ENCODE data around the gene CLCN5.

The CLCN5 gene

GRCh38 chrX:50071494-50071893, 149.1 kb downstream of the CLCN5 start:
- peaks cover 0 to 3% of the 10 kb centered on the region in 2 donors for H3K4me1 ChIP-seq (ENCODE audit: control insufficient read depth in 2 of 2, insufficient read depth in 2 of 2, low read length in 2 of 2)
- H3K4me3 ChIP-seq (ENCODE audit: low read length in 2 of 2): no peak overlapping the region
- H3K9ac ChIP-seq (ENCODE audit: low read depth in 1 of 2, low read length in 2 of 2): no peak overlapping the region
- H3K27me3 ChIP-seq (ENCODE audit: control insufficient read depth in 2 of 2, insufficient read depth in 2 of 2, low read length in 2 of 2): peaks cover 0 to 4% of the 10 kb centered on the region in 2 donors
- no peak overlapping the region for H3K27ac ChIP-seq (ENCODE audit: low read depth in 2 of 2, low read length in 2 of 2)
- no peaks in the 10 kb centered on the region for H3K36me3 ChIP-seq (ENCODE audit: control insufficient read depth in 2 of 2, insufficient read depth in 2 of 2, low read length in 2 of 2)
- H3K9me3 ChIP-seq (ENCODE audit: control insufficient read depth in 2 of 2, low read length in 2 of 2): no peaks in the 10 kb centered on the region

DNA sequence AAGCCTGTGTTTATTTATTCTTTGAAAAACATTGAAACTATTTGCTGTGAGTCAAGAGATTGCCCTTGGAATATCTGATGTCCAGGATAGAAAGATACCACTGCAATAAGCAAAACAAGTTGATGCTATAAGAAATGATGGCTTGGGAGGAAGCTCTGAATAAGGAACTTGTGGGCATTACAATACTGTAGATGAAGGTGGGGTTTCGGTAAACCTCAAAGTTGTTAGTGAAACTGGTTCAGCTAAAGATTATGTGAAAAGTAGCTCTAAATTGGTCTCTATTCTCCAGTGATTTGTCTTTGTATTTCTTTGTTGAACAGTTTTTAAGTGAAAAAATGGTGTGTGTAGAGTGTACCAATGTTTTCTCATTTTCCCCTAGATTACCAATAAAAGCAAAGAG, 149.7 kb downstream of the CLCN5 start:
- H3K27ac ChIP-seq (ENCODE audit: low read depth in 2 of 2, low read length in 2 of 2): no peak overlapping the region
- H3K36me3 ChIP-seq (ENCODE audit: control insufficient read depth in 2 of 2, insufficient read depth in 2 of 2, low read length in 2 of 2): no peaks in the 10 kb centered on the region
- H3K9ac ChIP-seq (ENCODE audit: low read depth in 1 of 2, low read length in 2 of 2): no peak overlapping the region
- H3K9me3 ChIP-seq (ENCODE audit: control insufficient read depth in 2 of 2, low read length in 2 of 2): no peaks in the 10 kb centered on the region
- H3K27me3 ChIP-seq (ENCODE audit: control insufficient read depth in 2 of 2, insufficient read depth in 2 of 2, low read length in 2 of 2): peaks cover 4% of the 10 kb centered on the region in 2 donors
- no peak overlapping the region for H3K4me3 ChIP-seq (ENCODE audit: low read length in 2 of 2)
- peaks cover 0 to 3% of the 10 kb centered on the region in 2 donors for H3K4me1 ChIP-seq (ENCODE audit: control insufficient read depth in 2 of 2, insufficient read depth in 2 of 2, low read length in 2 of 2)

GRCh38 chrX:50073601-50074000, 151.2 kb downstream of the CLCN5 start:
- Histone ChIP-seq H3K27me3 (ENCODE audit: control insufficient read depth in 2 of 2, insufficient read depth in 2 of 2, low read length in 2 of 2) (peaks cover 4% of the 10 kb centered on the region in 2 donors), H3K27ac (ENCODE audit: low read depth in 2 of 2, low read length in 2 of 2) (no peak overlapping the region), H3K4me3 (ENCODE audit: low read length in 2 of 2) (no peak overlapping the region)

DNA sequence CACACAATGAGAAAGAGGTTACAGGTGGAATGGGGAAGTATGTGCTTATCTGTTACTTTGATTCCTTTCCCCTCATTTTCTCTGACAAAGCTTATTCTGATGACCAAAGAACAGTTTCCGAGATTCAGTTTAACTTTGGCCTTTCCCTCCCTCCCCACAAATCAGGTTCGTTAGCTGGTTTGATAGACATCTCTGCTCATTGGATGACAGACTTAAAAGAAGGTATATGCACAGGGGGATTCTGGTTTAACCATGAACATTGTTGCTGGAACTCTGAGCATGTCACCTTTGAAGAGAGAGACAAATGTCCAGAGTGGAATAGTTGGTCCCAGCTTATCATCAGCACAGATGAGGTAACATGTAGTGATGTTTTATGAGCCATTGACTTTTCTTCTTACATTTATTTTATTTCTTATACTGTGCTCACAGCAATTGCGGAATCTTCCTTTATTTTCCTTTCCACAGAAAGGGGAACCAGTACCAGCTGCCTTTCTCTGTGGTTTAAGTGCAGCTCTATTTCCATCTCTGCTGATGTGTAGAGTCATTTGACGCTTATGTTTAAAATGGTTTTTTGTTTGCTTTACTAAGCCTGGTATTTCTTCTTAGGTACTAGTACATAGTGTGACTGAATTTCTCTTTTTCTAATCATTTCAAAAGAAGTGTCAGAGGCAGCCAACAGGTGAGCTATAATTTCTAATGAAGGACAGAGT, 153.4 kb downstream of the CLCN5 start:
- H3K27me3 ChIP-seq (ENCODE audit: control insufficient read depth in 2 of 2, insufficient read depth in 2 of 2, low read length in 2 of 2): peaks cover 4% of the 10 kb centered on the region in 2 donors
- H3K9me3 ChIP-seq (ENCODE audit: control insufficient read depth in 2 of 2, low read length in 2 of 2): no peaks in the 10 kb centered on the region
- H3K4me1 ChIP-seq (ENCODE audit: control insufficient read depth in 2 of 2, insufficient read depth in 2 of 2, low read length in 2 of 2): no peaks in the 10 kb centered on the region
- no peaks in the 10 kb centered on the region for H3K36me3 ChIP-seq (ENCODE audit: control insufficient read depth in 2 of 2, insufficient read depth in 2 of 2, low read length in 2 of 2)
- no peak overlapping the region for H3K9ac ChIP-seq (ENCODE audit: low read depth in 1 of 2, low read length in 2 of 2)
- no peak overlapping the region for H3K27ac ChIP-seq (ENCODE audit: low read depth in 2 of 2, low read length in 2 of 2)
- H3K4me3 ChIP-seq (ENCODE audit: low read length in 2 of 2): no peak overlapping the region

More at GRCh38 chrX:50073601-50074000, 151.2 kb downstream of the CLCN5 start:
- no peaks in the 10 kb centered on the region for H3K4me1 ChIP-seq (ENCODE audit: control insufficient read depth in 2 of 2, insufficient read depth in 2 of 2, low read length in 2 of 2)
- no peak overlapping the region for H3K9ac ChIP-seq (ENCODE audit: low read depth in 1 of 2, low read length in 2 of 2)
- no peaks in the 10 kb centered on the region for H3K9me3 ChIP-seq (ENCODE audit: control insufficient read depth in 2 of 2, low read length in 2 of 2)
- no peaks in the 10 kb centered on the region for H3K36me3 ChIP-seq (ENCODE audit: control insufficient read depth in 2 of 2, insufficient read depth in 2 of 2, low read length in 2 of 2)

- Histone ChIP-seq H3K9ac (ENCODE audit: low read depth in 1 of 2, low read length in 2 of 2) (no peak overlapping the region), H3K27me3 (ENCODE audit: control insufficient read depth in 2 of 2, insufficient read depth in 2 of 2, low read length in 2 of 2) (peaks cover 0 to 4% of the 10 kb centered on the region in 2 donors), H3K4me1 (ENCODE audit: control insufficient read depth in 2 of 2, insufficient read depth in 2 of 2, low read length in 2 of 2) (no peaks in the 10 kb centered on the region), H3K9me3 (ENCODE audit: control insufficient read depth in 2 of 2, low read length in 2 of 2) (no peaks in the 10 kb centered on the region), H3K4me3 (ENCODE audit: low read length in 2 of 2) (no peak overlapping the region), H3K36me3 (ENCODE audit: control insufficient read depth in 2 of 2, insufficient read depth in 2 of 2, low read length in 2 of 2) (no peaks in the 10 kb centered on the region), H3K27ac (ENCODE audit: low read depth in 2 of 2, low read length in 2 of 2) (no peak overlapping the region)
These were observed 159.0 kb downstream of the CLCN5 start for GRCh38 chrX:50081282-50081889.

DNA sequence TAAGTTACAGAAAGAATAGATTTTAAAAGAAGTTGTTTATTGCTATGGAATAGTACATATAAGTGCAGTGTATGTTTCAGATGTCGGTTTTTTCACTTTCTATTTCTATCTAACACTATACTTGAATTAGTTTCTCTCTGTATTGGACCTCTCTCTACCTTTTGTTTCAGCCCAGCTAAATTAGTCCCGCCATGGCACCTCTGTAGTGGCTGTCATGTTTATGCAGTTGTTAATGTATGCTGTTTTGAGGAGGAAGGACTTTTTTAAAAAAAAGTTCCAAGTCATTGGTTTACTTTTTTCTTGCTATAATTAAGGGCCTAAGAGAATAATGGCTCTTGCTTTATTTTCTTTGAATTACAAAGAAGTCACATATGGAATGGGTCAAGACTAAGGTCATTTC, 160.3 kb downstream of the CLCN5 start:
- H3K4me1 ChIP-seq (ENCODE audit: control insufficient read depth in 2 of 2, insufficient read depth in 2 of 2, low read length in 2 of 2): no peaks in the 10 kb centered on the region
- H3K27ac ChIP-seq (ENCODE audit: low read depth in 2 of 2, low read length in 2 of 2): no peak overlapping the region
- no peaks in the 10 kb centered on the region for H3K9me3 ChIP-seq (ENCODE audit: control insufficient read depth in 2 of 2, low read length in 2 of 2)
- no peaks in the 10 kb centered on the region for H3K27me3 ChIP-seq (ENCODE audit: control insufficient read depth in 2 of 2, insufficient read depth in 2 of 2, low read length in 2 of 2)
- peaks cover 0 to 2% of the 10 kb centered on the region in 2 donors for H3K36me3 ChIP-seq (ENCODE audit: control insufficient read depth in 2 of 2, insufficient read depth in 2 of 2, low read length in 2 of 2)
- H3K4me3 ChIP-seq (ENCODE audit: low read length in 2 of 2): no peak overlapping the region
- no peak overlapping the region for H3K9ac ChIP-seq (ENCODE audit: low read depth in 1 of 2, low read length in 2 of 2)

GRCh38 chrX:50088645-50089044, 166.2 kb downstream of the CLCN5 start:
- Histone ChIP-seq H3K27ac (ENCODE audit: low read depth in 2 of 2, low read length in 2 of 2) (no peak overlapping the region), H3K4me1 (ENCODE audit: control insufficient read depth in 2 of 2, insufficient read depth in 2 of 2, low read length in 2 of 2) (no peaks in the 10 kb centered on the region), H3K27me3 (ENCODE audit: control insufficient read depth in 2 of 2, insufficient read depth in 2 of 2, low read length in 2 of 2) (peaks cover 0 to 2% of the 10 kb centered on the region in 2 donors), H3K9me3 (ENCODE audit: control insufficient read depth in 2 of 2, low read length in 2 of 2) (no peaks in the 10 kb centered on the region), H3K9ac (ENCODE audit: low read depth in 1 of 2, low read length in 2 of 2) (no peak overlapping the region), H3K36me3 (ENCODE audit: control insufficient read depth in 2 of 2, insufficient read depth in 2 of 2, low read length in 2 of 2) (peaks cover 0 to 2% of the 10 kb centered on the region in 2 donors), H3K4me3 (ENCODE audit: low read length in 2 of 2) (no peak overlapping the region)

GRCh38 chrX:50093625-50094024, 171.2 kb downstream of the CLCN5 start:
- no peak overlapping the region for H3K27ac ChIP-seq (ENCODE audit: low read depth in 2 of 2, low read length in 2 of 2)
- H3K4me1 ChIP-seq (ENCODE audit: control insufficient read depth in 2 of 2, insufficient read depth in 2 of 2, low read length in 2 of 2): no peaks in the 10 kb centered on the region
- H3K9ac ChIP-seq (ENCODE audit: low read depth in 1 of 2, low read length in 2 of 2): no peak overlapping the region
- H3K9me3 ChIP-seq (ENCODE audit: control insufficient read depth in 2 of 2, low read length in 2 of 2): no peaks in the 10 kb centered on the region
- no peak overlapping the region for H3K4me3 ChIP-seq (ENCODE audit: low read length in 2 of 2)
- H3K27me3 ChIP-seq (ENCODE audit: control insufficient read depth in 2 of 2, insufficient read depth in 2 of 2, low read length in 2 of 2): peaks cover 0 to 1% of the 10 kb centered on the region in 2 donors
- H3K36me3 ChIP-seq (ENCODE audit: control insufficient read depth in 2 of 2, insufficient read depth in 2 of 2, low read length in 2 of 2): no peaks in the 10 kb centered on the region

GRCh38 chrX:50097071-50097470, 174.7 kb downstream of the CLCN5 start:
- H3K9me3 ChIP-seq (ENCODE audit: control insufficient read depth in 2 of 2, low read length in 2 of 2): no peaks in the 10 kb centered on the region
- H3K27ac ChIP-seq (ENCODE audit: low read depth in 2 of 2, low read length in 2 of 2): no peak overlapping the region
- no peaks in the 10 kb centered on the region for H3K4me1 ChIP-seq (ENCODE audit: control insufficient read depth in 2 of 2, insufficient read depth in 2 of 2, low read length in 2 of 2)
- H3K4me3 ChIP-seq (ENCODE audit: low read length in 2 of 2): no peak overlapping the region
- no peaks in the 10 kb centered on the region for H3K36me3 ChIP-seq (ENCODE audit: control insufficient read depth in 2 of 2, insufficient read depth in 2 of 2, low read length in 2 of 2)
- peaks cover 0 to 4% of the 10 kb centered on the region in 2 donors for H3K27me3 ChIP-seq (ENCODE audit: control insufficient read depth in 2 of 2, insufficient read depth in 2 of 2, low read length in 2 of 2)
- no peak overlapping the region for H3K9ac ChIP-seq (ENCODE audit: low read depth in 1 of 2, low read length in 2 of 2)

GRCh38 chrX:50098241-50098640, 175.8 kb downstream of the CLCN5 start:
- Histone ChIP-seq H3K9me3 (ENCODE audit: control insufficient read depth in 2 of 2, low read length in 2 of 2) (no peaks in the 10 kb centered on the region), H3K36me3 (ENCODE audit: control insufficient read depth in 2 of 2, insufficient read depth in 2 of 2, low read length in 2 of 2) (no peaks in the 10 kb centered on the region), H3K9ac (ENCODE audit: low read depth in 1 of 2, low read length in 2 of 2) (no peak overlapping the region), H3K27me3 (ENCODE audit: control insufficient read depth in 2 of 2, insufficient read depth in 2 of 2, low read length in 2 of 2) (peaks cover 0 to 4% of the 10 kb centered on the region in 2 donors), H3K27ac (ENCODE audit: low read depth in 2 of 2, low read length in 2 of 2) (no peak overlapping the region), H3K4me3 (ENCODE audit: low read length in 2 of 2) (no peak overlapping the region), H3K4me1 (ENCODE audit: control insufficient read depth in 2 of 2, insufficient read depth in 2 of 2, low read length in 2 of 2) (no peaks in the 10 kb centered on the region)

All from mucosa of rectum (tissue), 2 donors.